A673 (cell line): ENCODE data around the gene PNMA8A. TPM values are rescaled to one million over a fixed set of nuclear protein-coding genes. Genes with fewer than 3 reads are reported as not detected.
A peak's percentile ranks its signal among the peaks of the same experiment; 100 is the strongest.

Source experiments
- BruUV-seq: library from RNA; stranded (reverse); fragments of 400-500 nt; replicated peaks from 2 replicates; lab custom pipeline; 2021; lab: Mats Ljungman, UMichigan
- CTCF ChIA-PET: fragments of 300-600 bp; sonication (Branson Sonifier 250); formaldehyde crosslinking; loops from one replicate; lab custom pipeline; 2022; ENCODE audit warnings: antibody characterized with exemption; lab: Charles Lee
- POLR2A ChIA-PET: fragments of 300-600 bp; sonication (Branson Sonifier 250); formaldehyde crosslinking; loops from one replicate; lab custom pipeline; 2022; ENCODE audit warnings: antibody characterized with exemption; ENCODE audit not compliant: low non-redundant PET; lab: Charles Lee
- DNase-seq: peaks from one replicate; pipeline ENCODE4 v3.0.0-alpha.2; 2015; ENCODE audit warnings: low spot score
- H3K27ac ChIP-seq: fragments of 200-600 bp; sonication (generic); 2 replicates; pipeline ENCODE4 v1.5.1; 2016; ENCODE audit warnings: mixed run types, low read depth, mild to moderate bottlenecking, mixed read lengths, antibody characterized with exemption, low read length; ENCODE audit not compliant: poor library complexity, severe bottlenecking
- H3K27me3 ChIP-seq: fragments of 200-600 bp; sonication (generic); replicated peaks from 2 replicates; pipeline ENCODE4 v1.6.1; 2017; ENCODE audit warnings: mixed run types, low read depth, mild to moderate bottlenecking, mixed read lengths, antibody characterized with exemption, low read length; ENCODE audit not compliant: insufficient read depth, poor library complexity
- H3K36me3 ChIP-seq: fragments of 200-600 bp; sonication (generic); 2 replicates; pipeline ENCODE4 v1.6.1; 2016; ENCODE audit warnings: mixed run types, mild to moderate bottlenecking, mixed read lengths, antibody characterized with exemption, low read length; ENCODE audit not compliant: insufficient read depth, poor library complexity, severe bottlenecking
- H3K4me1 ChIP-seq: fragments of 200-600 bp; sonication (generic); 2 replicates; pipeline ENCODE4 v1.6.1; 2017; ENCODE audit warnings: mixed run types, mild to moderate bottlenecking, mixed read lengths, antibody characterized with exemption, low read length; ENCODE audit not compliant: insufficient read depth, poor library complexity, severe bottlenecking
- H3K4me3 ChIP-seq: fragments of 200-600 bp; sonication (generic); 2 replicates; pipeline ENCODE4 v1.5.1; 2016; ENCODE audit warnings: low read depth, mixed run types, mild to moderate bottlenecking, mixed read lengths, low read length; ENCODE audit not compliant: poor library complexity, severe bottlenecking
- H3K9me3 ChIP-seq: fragments of 200-600 bp; sonication (generic); 2 replicates; pipeline ENCODE4 v1.6.1; 2016; ENCODE audit warnings: mixed run types, low read depth, mild to moderate bottlenecking, mixed read lengths, antibody characterized with exemption, low read length; ENCODE audit not compliant: poor library complexity, severe bottlenecking
- CTCF ChIP-seq: fragments of 300-800, 200-600 bp; sonication (generic); conservative IDR thresholded peaks from 2 replicates; pipeline ENCODE4 v1.5.1; 2017; ENCODE audit warnings: low read depth, mild to moderate bottlenecking, antibody characterized with exemption, low read length, moderate library complexity, mixed read lengths
- EZH2 ChIP-seq: fragments of 200-600 bp; sonication (generic); IDR thresholded peaks from 2 replicates; pipeline ENCODE4 v1.6.1; 2017; ENCODE audit warnings: borderline replicate concordance, low read depth, mild to moderate bottlenecking, mixed read lengths, antibody characterized with exemption, low read length; ENCODE audit not compliant: poor library complexity, severe bottlenecking
- intact Hi-C: fragments of 100-400 bp; cut with micrococcal nuclease; formaldehyde crosslinking; loops from one replicate; pipeline ENCODE4 v1.10.0; 2022; ENCODE audit not compliant: unreplicated experiment
- total RNA-seq: library from RNA; stranded (reverse); gene quantifications from 2 replicates; pipeline ENCODE4 v1.2.3, GENCODE V29; 2021

Gene PNMA8A
- total RNA-seq, 1 experiment from 2014 or later, result 12.8 TPM

- intact Hi-C loops, result loop anchor here (10.0 kb wide), 1 partner anchor 441 kb away; no protein-coding TSS in a partner anchor
- no peaks in the 10 kb centered on the region for H3K9me3 ChIP-seq
- H3K27me3 ChIP-seq, result no peaks in the 10 kb centered on the region
- peak; percentile 77 for DNase-seq
- ChIA-PET CTCF (interaction anchor here (0.5 to 0.7 kb wide), 5 partner anchors 70 to 646 kb away, joined by 3 to 5 read pairs (median 3); partner anchors contain the start of gene HIF3A), POLR2A (no interaction called here)
- TF ChIP-seq CTCF, result peak; percentile 75
- TF ChIP-seq EZH2, result no peak
- H3K27ac ChIP-seq, result no peak overlapping the region
- no peaks in the 10 kb centered on the region for H3K36me3 ChIP-seq
- no peak overlapping the region for H3K4me3 ChIP-seq
- no peaks in the 10 kb centered on the region for H3K4me1 ChIP-seq
- BruUV-seq, result no TSS peak
These were observed 44.6 kb upstream of the PNMA8A start for GRCh38 chr19:46515879-46516350.

GRCh38 chr19:46515290-46515609, 43.9 kb upstream of the PNMA8A start:
- ChIA-PET CTCF (interaction anchor here (0.6 to 0.7 kb wide), 2 partner anchors 111 to 645 kb away, joined by 3 to 5 read pairs; no protein-coding TSS in a partner anchor), POLR2A (no interaction called here)
- Histone ChIP-seq H3K27ac (no peak overlapping the region), H3K9me3 (no peaks in the 10 kb centered on the region), H3K27me3 (no peaks in the 10 kb centered on the region), H3K4me3 (no peak overlapping the region), H3K4me1 (no peaks in the 10 kb centered on the region), H3K36me3 (no peaks in the 10 kb centered on the region)
- no peak for DNase-seq
- BruUV-seq, result no TSS peak
- no peak for TF ChIP-seq CTCF
- TF ChIP-seq EZH2, result no peak
- intact Hi-C loops, result loop anchor here (10.0 kb wide), 1 partner anchor 440 kb away; no protein-coding TSS in a partner anchor

GRCh38 chr19:46514589-46515289, 43.4 kb upstream of the PNMA8A start:
- no peaks in the 10 kb centered on the region for H3K27me3 ChIP-seq
- no peak for TF ChIP-seq EZH2
- no peak for TF ChIP-seq CTCF
- H3K36me3 ChIP-seq, result no peaks in the 10 kb centered on the region
- no peak for DNase-seq
- no peak overlapping the region for H3K27ac ChIP-seq
- no peaks in the 10 kb centered on the region for H3K9me3 ChIP-seq
- H3K4me1 ChIP-seq, result no peaks in the 10 kb centered on the region
- ChIA-PET CTCF (interaction anchor here (0.7 to 1.1 kb wide), 4 partner anchors 26 to 645 kb away, joined by 3 to 5 read pairs (median 4); no protein-coding TSS in a partner anchor), POLR2A (no interaction called here)
- H3K4me3 ChIP-seq, result no peak overlapping the region
- intact Hi-C loops, result loop anchor here (10.0 kb wide), 1 partner anchor 440 kb away; no protein-coding TSS in a partner anchor
- no TSS peak for BruUV-seq
